Measurements from ENCODE around the gene DIRAS3. TPM values are rescaled to one million over a fixed set of nuclear protein-coding genes. Genes with fewer than 3 reads are reported as not detected.

Gene DIRAS3
- total RNA-seq, 2 experiments from 2014 or later: not detected

GRCh38 chr1:68000191-68000590 is 50.2 kb downstream of the DIRAS3 start:
- no peak overlapping the region for H3K4me3 ChIP-seq (ENCODE audit: low read depth, low read length, poor library complexity, severe bottlenecking)
- TF ChIP-seq, protein P1, sequence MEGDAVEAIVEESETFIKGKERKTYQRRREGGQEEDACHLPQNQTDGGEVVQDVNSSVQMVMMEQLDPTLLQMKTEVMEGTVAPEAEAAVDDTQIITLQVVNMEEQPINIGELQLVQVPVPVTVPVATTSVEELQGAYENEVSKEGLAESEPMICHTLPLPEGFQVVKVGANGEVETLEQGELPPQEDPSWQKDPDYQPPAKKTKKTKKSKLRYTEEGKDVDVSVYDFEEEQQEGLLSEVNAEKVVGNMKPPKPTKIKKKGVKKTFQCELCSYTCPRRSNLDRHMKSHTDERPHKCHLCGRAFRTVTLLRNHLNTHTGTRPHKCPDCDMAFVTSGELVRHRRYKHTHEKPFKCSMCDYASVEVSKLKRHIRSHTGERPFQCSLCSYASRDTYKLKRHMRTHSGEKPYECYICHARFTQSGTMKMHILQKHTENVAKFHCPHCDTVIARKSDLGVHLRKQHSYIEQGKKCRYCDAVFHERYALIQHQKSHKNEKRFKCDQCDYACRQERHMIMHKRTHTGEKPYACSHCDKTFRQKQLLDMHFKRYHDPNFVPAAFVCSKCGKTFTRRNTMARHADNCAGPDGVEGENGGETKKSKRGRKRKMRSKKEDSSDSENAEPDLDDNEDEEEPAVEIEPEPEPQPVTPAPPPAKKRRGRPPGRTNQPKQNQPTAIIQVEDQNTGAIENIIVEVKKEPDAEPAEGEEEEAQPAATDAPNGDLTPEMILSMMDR (conservative IDR thresholded peaks at IDR 0.05; ENCODE audit: low read length): no peak
- intact Hi-C loops (cut with micrococcal nuclease; ENCODE audit: unreplicated experiment): no loop called here
- H3K4me1 ChIP-seq (ENCODE audit: insufficient read depth, low read length, poor library complexity, severe bottlenecking): no peaks in the 10 kb centered on the region
- CTCF ChIA-PET (ENCODE audit: unreplicated experiment): no interaction called here
- H3K4me2 ChIP-seq (ENCODE audit: low read length): no peak overlapping the region
- no peaks in the 10 kb centered on the region for H3K79me2 ChIP-seq (ENCODE audit: insufficient read depth, low read depth, low read length)
- no peaks in the 10 kb centered on the region for H3K9me2 ChIP-seq (ENCODE audit: insufficient read depth, low read length)
- H4K20me1 ChIP-seq (ENCODE audit: insufficient read depth, low read length): no peaks in the 10 kb centered on the region
- no peaks in the 10 kb centered on the region for H3K9me3 ChIP-seq (ENCODE audit: low read length)
- no peak overlapping the region for H3K27ac ChIP-seq (ENCODE audit: low read depth, low read length, poor library complexity, severe bottlenecking)
- no peaks in the 10 kb centered on the region for H3K36me3 ChIP-seq (ENCODE audit: insufficient read depth, low read length)
- BruUV-seq (replicated peaks): no TSS peak
- DNase-seq (ENCODE audit: low spot score): no peak
- H2AFZ ChIP-seq (ENCODE audit: low read length): no peak overlapping the region
- POLR2A ChIA-PET: no interaction called here

GRCh38 chr1:67997746-67998145 is 52.7 kb downstream of the DIRAS3 start:
- Histone ChIP-seq H3K36me3 (ENCODE audit: insufficient read depth, low read length) (no peaks in the 10 kb centered on the region), H3K9me3 (ENCODE audit: low read length) (0 out of 2 replicates have a peak, but pooled peaks cover 5% of the 10 kb centered on the region), H4K20me1 (ENCODE audit: insufficient read depth, low read length) (no peaks in the 10 kb centered on the region), H3K79me2 (ENCODE audit: insufficient read depth, low read depth, low read length) (no peaks in the 10 kb centered on the region), H3K9me2 (ENCODE audit: insufficient read depth, low read length) (no peaks in the 10 kb centered on the region), H3K27ac (ENCODE audit: low read depth, low read length, poor library complexity, severe bottlenecking) (no peak overlapping the region), H2AFZ (ENCODE audit: low read length) (no peak overlapping the region), H3K4me3 (ENCODE audit: low read depth, low read length, poor library complexity, severe bottlenecking) (no peak overlapping the region), H3K4me2 (ENCODE audit: low read length) (no peak overlapping the region), H3K4me1 (ENCODE audit: insufficient read depth, low read length, poor library complexity, severe bottlenecking) (no peaks in the 10 kb centered on the region)
- no peak for TF ChIP-seq EZH2phosphoT487 (IDR thresholded peaks at IDR 0.05; ENCODE audit: borderline replicate concordance, low read depth, low read length)
- TF ChIP-seq, protein P1 (conservative IDR thresholded peaks at IDR 0.05; ENCODE audit: low read length): no peak
- intact Hi-C loops (cut with micrococcal nuclease; ENCODE audit: unreplicated experiment): no loop called here
- POLR2A ChIA-PET: interaction anchor here (1.1 kb wide), 1 partner anchor 8 kb away, joined by 4 read pairs; no protein-coding TSS in a partner anchor
- CTCF ChIA-PET (ENCODE audit: unreplicated experiment): no interaction called here
- DNase-seq (ENCODE audit: low spot score): no peak
- no TSS peak for BruUV-seq (replicated peaks)

Other genes with a start within 250 kb of the DIRAS3 start
- not detected in 2 replicates for gene GNG12, start 217.2 kb downstream of the DIRAS3 start, total RNA-seq (2014; rRNA removed; shearing (Covaris generic))
- 0.10 TPM in 1 of 2 replicates, not detected in the other for gene GNG12, start 217.2 kb downstream of the DIRAS3 start, total RNA-seq (2022)
- not detected in 2 replicates for gene WLS, start 181.9 kb upstream of the DIRAS3 start, total RNA-seq (2014; rRNA removed; shearing (Covaris generic))
- 0.31 TPM in 1 of 2 replicates, not detected in the other for gene WLS, start 181.9 kb upstream of the DIRAS3 start, total RNA-seq (2022)

All from OCI-LY7 (cell line).